Subcutaneous adipose tissue (tissue), 4 donors: ENCODE measurements around the gene TGFBR3L. TPM values are rescaled to one million over a fixed set of nuclear protein-coding genes. Genes with fewer than 3 reads are reported as not detected.

Experiments used
- CTCF ChIP-seq: fragments of 450-650 bp; IDR thresholded peaks from one replicate; pipeline ENCODE4 v1.5.1; 2016; ENCODE audit warnings: low read depth, mild to moderate bottlenecking, control low read depth, antibody characterized with exemption, moderate library complexity
- total RNA-seq, 4 donors: library from RNA; depleted of rRNA; stranded (reverse); fragments of >200 nt; gene quantifications; one replicate each; pipeline ENCODE4 v1.1.0, GENCODE V29; 2016

The TGFBR3L gene
- total RNA-seq, 4 donors from 2014 or later = not detected

GRCh38 chr19:7955696-7956095 is 41.1 kb downstream of the TGFBR3L start:
- no peak for TF ChIP-seq CTCF

- TF ChIP-seq CTCF = no peak
These were observed 44.6 kb downstream of the TGFBR3L start for GRCh38 chr19:7959211-7959610.

- no peak for TF ChIP-seq CTCF
These were observed 47.4 kb downstream of the TGFBR3L start for GRCh38 chr19:7961920-7962626.

- no peak for TF ChIP-seq CTCF
These were observed 48.1 kb downstream of the TGFBR3L start for GRCh38 chr19:7962644-7963268.

GRCh38 chr19:7963566-7963965 is 48.9 kb downstream of the TGFBR3L start:
- no peak for TF ChIP-seq CTCF

- no peak for TF ChIP-seq CTCF
These were observed 50.7 kb downstream of the TGFBR3L start for GRCh38 chr19:7965259-7965841.

- no peak for TF ChIP-seq CTCF
These were observed 51.5 kb downstream of the TGFBR3L start for GRCh38 chr19:7965921-7966665.
